Activated CD8-positive, alpha-beta T cell treated with anti-CD3 and anti-CD28 coated beads for 36 hours (primary cell): ENCODE measurements around the gene DKC1. TPM values are rescaled to one million over a fixed set of nuclear protein-coding genes. Genes with fewer than 3 reads are reported as not detected.

ENCODE experiments used
- ATAC-seq: fragments of 200-7000 bp; cut with Tn5 transposase; one replicate; pipeline ENCODE4 v1.10.0; 2021; ENCODE audit warnings: mild to moderate bottlenecking, moderate library complexity
- CTCF ChIA-PET: fragments of 350-600 bp; sonication (Branson Sonifier 250); formaldehyde crosslinking; loops from one replicate; lab custom pipeline; 2021; ENCODE audit warnings: antibody characterized with exemption; lab: Charles Lee
- POLR2A ChIA-PET: fragments of 350-600 bp; sonication (Branson Sonifier 250); formaldehyde crosslinking; loops from one replicate; lab custom pipeline; 2021; ENCODE audit warnings: antibody characterized with exemption; lab: Charles Lee
- DNase-seq: peaks from one replicate; pipeline ENCODE4 v3.0.0-alpha.2; 2020
- H3K27ac Mint-ChIP-seq: one replicate; pipeline ENCODE4 v1.8.0; 2021; ENCODE audit warnings: mild to moderate bottlenecking, mixed read lengths
- H3K27me3 Mint-ChIP-seq: one replicate; pipeline ENCODE4 v1.8.0; 2021; ENCODE audit warnings: mixed read lengths
- H3K36me3 Mint-ChIP-seq: one replicate; pipeline ENCODE4 v1.8.0; 2021; ENCODE audit warnings: low read depth, mixed read lengths
- H3K4me1 Mint-ChIP-seq: one replicate; pipeline ENCODE4 v1.8.0; 2021; ENCODE audit warnings: low read depth, mixed read lengths
- H3K4me3 Mint-ChIP-seq: one replicate; pipeline ENCODE4 v1.8.0; 2021; ENCODE audit warnings: mild to moderate bottlenecking, moderate library complexity, mixed read lengths
- H3K9me3 Mint-ChIP-seq: one replicate; pipeline ENCODE4 v1.8.0; 2021; ENCODE audit warnings: mixed read lengths
- CTCF ChIP-seq: fragments of 200-600 bp; IDR thresholded peaks from one replicate; pipeline ENCODE4 v1.8.0; 2022; ENCODE audit warnings: antibody characterized with exemption, mild to moderate bottlenecking
- intact Hi-C: fragments of 100-400 bp; cut with micrococcal nuclease; formaldehyde crosslinking; loops from one replicate; pipeline ENCODE4 v1.10.0; 2022
- total RNA-seq, 2 experiments: library from RNA; stranded (reverse); gene quantifications; one replicate each; pipeline ENCODE4 v1.2.3, GENCODE V29; 2021

DKC1 gene
- total RNA-seq, 2 experiments from 2014 or later, result 132 to 138 TPM

GRCh38 chrX:154751669-154752271, 10.9 kb upstream of the DKC1 start:
- intact Hi-C loops, result no loop called here
- Mint-ChIP-seq H3K4me3 (peak overlapping the region; percentile 65), H3K36me3 (no peaks in the 10 kb centered on the region), H3K27me3 (no peaks in the 10 kb centered on the region), H3K9me3 (no peaks in the 10 kb centered on the region), H3K4me1 (peaks cover 23% of the 10 kb centered on the region), H3K27ac (peak overlapping the region; percentile 23)
- ChIA-PET POLR2A (interaction anchor here (0.6 to 1.5 kb wide), 5 partner anchors 10 to 203 kb away, joined by 3 read pairs; no protein-coding TSS in a partner anchor), CTCF (interaction anchor here (1.1 to 5.8 kb wide), 6 partner anchors 11 to 80 kb away, joined by 3 to 70 read pairs (median 28); partner anchors contain the start of gene DKC1)
- ATAC-seq (no peak), DNase-seq (no peak)
- TF ChIP-seq CTCF, result no peak

- Mint-ChIP-seq H3K4me3 (no peak overlapping the region), H3K9me3 (no peaks in the 10 kb centered on the region), H3K4me1 (peaks cover 16% of the 10 kb centered on the region), H3K36me3 (peaks cover 3% of the 10 kb centered on the region), H3K27me3 (no peaks in the 10 kb centered on the region), H3K27ac (no peak overlapping the region)
- no peak for ATAC-seq
- CTCF ChIA-PET, result interaction anchor here (0.9 kb wide), 1 partner anchor 9 kb away, joined by 3 read pairs; no protein-coding TSS in a partner anchor
- intact Hi-C loops, result no loop called here
- no peak for DNase-seq
- TF ChIP-seq CTCF, result no peak
- POLR2A ChIA-PET, result no interaction called here
Measured at GRCh38 chrX:154758696-154759095, 4.0 kb upstream of the DKC1 start.

GRCh38 chrX:154761977-154762536, 607 bp upstream of the DKC1 start:
- Mint-ChIP-seq H3K4me1 (peaks cover 35% of the 10 kb centered on the region), H3K9me3 (no peaks in the 10 kb centered on the region), H3K4me3 (peak overlapping the region; percentile 87), H3K36me3 (peaks cover 28% of the 10 kb centered on the region), H3K27ac (peak overlapping the region; percentile 96), H3K27me3 (no peaks in the 10 kb centered on the region)
- intact Hi-C loops, result loop anchor here (5.0 kb wide), 1 partner anchor 40 kb away; no protein-coding TSS in a partner anchor
- ChIA-PET CTCF (interaction anchor here (1.0 to 3.7 kb wide), 3 partner anchors 12 to 78 kb away, joined by 3 to 18 read pairs (median 3); partner anchors contain the start of gene GAB3), POLR2A (interaction anchor here (0.5 to 2.4 kb wide), 6 partner anchors 9 to 42 kb away, joined by 3 to 12 read pairs (median 4); partner anchors contain the start of gene GAB3)
- TF ChIP-seq CTCF, result no peak
- ATAC-seq (no peak), DNase-seq (peak; percentile 17)

- DNase-seq (no peak), ATAC-seq (no peak)
- Mint-ChIP-seq H3K36me3 (peaks cover 62% of the 10 kb centered on the region), H3K4me3 (no peak overlapping the region), H3K27ac (no peak overlapping the region), H3K9me3 (no peaks in the 10 kb centered on the region), H3K27me3 (no peaks in the 10 kb centered on the region), H3K4me1 (peaks cover 40% of the 10 kb centered on the region)
- POLR2A ChIA-PET, result interaction anchor here (0.6 kb wide), 1 partner anchor 9 kb away, joined by 3 read pairs; no protein-coding TSS in a partner anchor
- intact Hi-C loops, result no loop called here
- no peak for TF ChIP-seq CTCF
- CTCF ChIA-PET, result no interaction called here
Measured at GRCh38 chrX:154774622-154775021, 12.0 kb downstream of the DKC1 start.
